Left lung (tissue), 10 donors: Measurements from ENCODE around the gene ODF2. TPM values are rescaled to one million over a fixed set of nuclear protein-coding genes. Genes with fewer than 3 reads are reported as not detected.

ENCODE experiments used
- ATAC-seq: fragments of 200-7000 bp; cut with Tn5 transposase; one replicate; pipeline ENCODE4 v1.9.1; 2020; ENCODE audit warnings: moderate library complexity
- DNase-seq, 4 donors: peaks; one replicate each; pipeline ENCODE4 v3.0.0-alpha.2; 2013 to 2020
- H3K27ac ChIP-seq, 2 donors: fragments of 200-600 bp; sonication (generic) in 1 of 2; one replicate each; pipeline versions ENCODE4 v1.5.0 to v1.8.0; 2020 to 2021
- H3K27me3 ChIP-seq, 2 donors: fragments of 200-600 bp; sonication (generic) in 1 of 2; one replicate each; pipeline versions ENCODE4 v1.5.0 to v1.8.0; 2020 to 2021
- H3K36me3 ChIP-seq, 2 donors: fragments of 200-600 bp; sonication (generic) in 1 of 2; one replicate each; pipeline versions ENCODE4 v1.5.0 to v1.8.0; 2020 to 2021
- H3K4me1 ChIP-seq, 2 donors: fragments of 200-600 bp; one replicate each; pipeline ENCODE4 v1.8.0; 2021
- H3K4me3 ChIP-seq, 2 donors: fragments of 200-600 bp; sonication (generic) in 1 of 2; one replicate each; pipeline versions ENCODE4 v1.5.0 to v1.8.0; 2020 to 2021; ENCODE audit warnings: mild to moderate bottlenecking in 1 of 2
- H3K9me3 ChIP-seq, 2 donors: fragments of 200-600 bp; sonication (generic) in 1 of 2; one replicate each; pipeline versions ENCODE4 v1.5.0 to v1.8.0; 2020 to 2021
- CTCF ChIP-seq, 2 donors: fragments of 200-600 bp; sonication (generic) in 1 of 2; IDR thresholded peaks; one replicate each; pipeline versions ENCODE4 v1.5.0 to v1.8.0; 2021; ENCODE audit warnings: antibody characterized with exemption in 2 of 2
- intact Hi-C, 2 donors: fragments of 100-400 bp; cut with DNase I; formaldehyde crosslinking; loops; one replicate each; pipeline versions ENCODE4 v1.11.2 to v1.14.2; 2022
- polyA plus RNA-seq, 6 donors: library from polyadenylated mRNA; unstranded; fragments of 120-200 nt; gene quantifications; one replicate each; pipeline ENCODE4 v1.2.1, GENCODE V29; 2013; ENCODE audit not compliant: insufficient read length in 6 of 6
- total RNA-seq, 2 donors: library from RNA; stranded (reverse); fragmentation: NEBNext Ultra II Directional; extraction: Animal tissue kit (Norgen Biotek cat#: 25700); gene quantifications; one replicate each; pipeline ENCODE4 v1.2.1, GENCODE V29; 2021
- donor health status: DM: no; HTN: yes; CAD: no.
- donor health status: DM: no; HTN: no; CAD: no.

Gene ODF2
- total and polyA plus RNA-seq, 8 donors = 21.0 to 70.3 (median 61.0) TPM

GRCh38 chr9:128415281-128415680 lies 40.5 kb upstream of the ODF2 start:
- Histone ChIP-seq H3K36me3 (no peaks in the 10 kb centered on the region), H3K4me3 (no peak overlapping the region), H3K27ac (no peak overlapping the region), H3K4me1 (peaks cover 12 to 16% of the 10 kb centered on the region in 2 donors), H3K27me3 (peaks cover 5 to 97% of the 10 kb centered on the region in 2 donors), H3K9me3 (no peaks in the 10 kb centered on the region)
- no peak for ATAC-seq
- TF ChIP-seq CTCF (IDR thresholded peaks at IDR 0.05) = no peak
- no peak for DNase-seq
- intact Hi-C loops = loop anchor here in 1 of 2 donors (10.0 kb wide), 1 partner anchor 50 kb away; no protein-coding TSS in a partner anchor

DNA sequence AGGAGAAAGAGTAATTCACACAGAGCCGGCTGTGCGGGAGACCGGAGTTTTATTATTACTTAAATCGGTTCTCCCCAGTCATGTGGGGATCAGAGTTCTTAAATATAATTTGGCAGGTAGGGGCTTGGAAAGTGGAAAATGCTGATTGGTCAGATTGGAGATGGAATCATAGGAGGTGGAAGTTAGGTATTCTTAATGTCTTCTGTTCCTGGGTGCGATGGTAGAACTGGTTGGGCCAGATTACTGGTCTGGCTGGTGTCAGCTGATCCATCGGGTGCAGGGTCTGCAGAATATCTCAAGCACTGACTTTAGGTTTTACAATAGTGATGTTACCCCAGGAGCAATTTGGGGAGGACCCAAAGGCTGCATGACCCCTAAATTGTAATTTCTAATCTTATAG lies 39.8 kb upstream of the ODF2 start:
- peak in 1 of 4 donors; percentile 63 for DNase-seq
- intact Hi-C loops = loop anchor here in 1 of 2 donors (10.0 kb wide), 1 partner anchor 51 kb away; no protein-coding TSS in a partner anchor
- Histone ChIP-seq H3K4me1 (peaks cover 12 to 19% of the 10 kb centered on the region in 2 donors), H3K27me3 (peaks cover 5 to 97% of the 10 kb centered on the region in 2 donors), H3K4me3 (no peak overlapping the region), H3K27ac (no peak overlapping the region), H3K9me3 (no peaks in the 10 kb centered on the region), H3K36me3 (no peaks in the 10 kb centered on the region)
- ATAC-seq = no peak
- TF ChIP-seq CTCF (IDR thresholded peaks at IDR 0.05) = no peak

DNA sequence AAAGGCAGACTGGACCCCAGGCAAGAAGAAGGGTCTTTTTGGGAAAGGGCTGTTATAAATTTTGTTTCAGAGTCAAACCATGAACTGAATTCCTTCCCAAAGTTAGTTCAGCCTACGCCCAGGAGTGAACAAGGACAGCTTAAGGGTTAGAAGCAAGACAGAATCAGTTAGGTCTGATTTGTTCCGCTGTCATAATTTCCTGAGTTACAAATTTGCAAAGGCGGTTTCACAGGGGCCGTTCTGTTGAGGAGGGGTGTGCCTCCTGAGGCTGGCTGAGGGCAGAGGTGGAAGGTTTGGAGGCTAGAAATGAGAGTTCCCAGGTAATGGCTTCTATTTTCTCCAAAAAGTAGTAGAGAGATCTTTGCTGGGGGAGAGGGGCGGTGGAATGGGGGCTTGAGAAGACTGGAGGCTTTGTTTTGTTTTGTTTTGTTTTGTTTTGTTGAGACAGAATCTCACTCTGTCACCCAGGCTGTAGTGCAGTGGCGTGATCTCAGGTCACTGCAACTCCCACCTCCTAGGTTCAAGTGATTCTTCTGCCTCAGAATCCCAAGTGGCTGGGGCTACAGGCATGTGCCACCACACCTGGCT lies 39.3 kb upstream of the ODF2 start:
- H3K27me3 ChIP-seq = peaks cover 5 to 99% of the 10 kb centered on the region in 2 donors
- intact Hi-C loops = loop anchor here in 1 of 2 donors (10.0 kb wide), 1 partner anchor 52 kb away; no protein-coding TSS in a partner anchor
- ATAC-seq = no peak

DNA sequence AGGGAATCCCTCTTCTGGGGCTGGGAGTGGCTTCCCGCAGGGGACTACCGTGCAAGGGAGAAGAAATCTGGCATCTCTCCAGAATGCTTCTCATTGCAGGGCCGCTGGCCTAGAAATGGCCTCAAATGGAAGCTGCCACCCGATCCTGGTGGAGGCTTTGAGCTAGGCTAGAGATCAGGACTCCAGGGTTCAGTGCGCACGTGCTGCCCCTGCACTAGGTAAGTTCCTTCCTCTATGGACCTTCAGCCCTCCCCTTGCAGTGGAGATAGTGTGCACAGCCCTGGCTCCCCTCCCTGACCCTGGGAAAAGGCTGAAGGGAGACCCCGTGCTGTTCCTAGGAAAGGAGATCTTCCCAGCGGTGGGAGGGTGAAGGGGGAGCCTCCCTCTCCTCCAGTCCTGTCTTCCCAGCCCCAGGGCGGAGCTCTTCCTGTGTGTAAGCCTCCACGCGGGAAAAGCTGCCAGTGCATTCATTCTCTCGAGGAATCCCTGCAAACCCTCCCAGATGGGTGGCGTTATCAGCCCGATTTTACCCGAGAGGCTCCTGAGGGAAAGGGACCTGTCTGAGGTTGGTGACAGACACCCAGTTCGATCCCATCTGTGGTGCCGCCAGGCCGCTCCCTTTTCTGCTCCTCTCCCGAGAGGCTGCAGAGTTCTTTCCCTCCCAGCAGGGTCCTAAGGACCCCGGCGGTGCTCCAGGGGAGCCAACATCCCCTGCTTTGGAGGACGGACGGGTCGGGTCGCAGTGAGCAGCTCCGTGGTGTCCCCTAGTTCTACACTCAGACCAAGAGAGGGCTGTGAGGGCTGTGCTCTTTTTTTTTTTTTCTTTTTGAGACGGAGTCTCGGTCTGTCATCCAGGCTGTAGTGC lies 36.5 kb upstream of the ODF2 start:
- no peak for TF ChIP-seq CTCF (IDR thresholded peaks at IDR 0.05)
- DNase-seq (no peak), ATAC-seq (no peak)
- Histone ChIP-seq H3K4me3 (peak overlapping the region in 1 of 2 donors; percentile 96), H3K27me3 (peaks cover 5 to 78% of the 10 kb centered on the region in 2 donors), H3K36me3 (no peaks in the 10 kb centered on the region), H3K9me3 (no peaks in the 10 kb centered on the region), H3K4me1 (peaks cover 14 to 26% of the 10 kb centered on the region in 2 donors), H3K27ac (no peak overlapping the region)
- intact Hi-C loops = loop anchor here in 1 of 2 donors (10.0 kb wide), 1 partner anchor 54 kb away; no protein-coding TSS in a partner anchor

More for the DNA sequence above, 39.3 kb upstream of the ODF2 start:
- no peak for TF ChIP-seq CTCF (IDR thresholded peaks at IDR 0.05)
- Histone ChIP-seq H3K36me3 (no peaks in the 10 kb centered on the region), H3K4me1 (peaks cover 12 to 24% of the 10 kb centered on the region in 2 donors), H3K27ac (no peak overlapping the region), H3K9me3 (no peaks in the 10 kb centered on the region), H3K4me3 (no peak overlapping the region)
- DNase-seq = no peak
